HAP-1 (cell line): Measurements from ENCODE around the gene LCNL1.

Source experiments
- DNase-seq, 2 experiments: peaks; one replicate each; pipeline ENCODE4 v3.0.0-alpha.2; 2016 to 2020; ENCODE audit warnings: low spot score in 2 of 2
- H3K27me3 ChIP-seq: fragments of 250-450 bp; sonication (Bioruptor Pico); 2 replicates; pipeline ENCODE4 v1.5.1; 2020; ENCODE audit warnings: low read depth, mild to moderate bottlenecking, moderate library complexity
- H3K36me3 ChIP-seq: fragments of 250-450 bp; sonication (Bioruptor Pico); replicated peaks from 2 replicates; pipeline ENCODE4 v1.5.1; 2020; ENCODE audit warnings: mild to moderate bottlenecking
- H3K4me1 ChIP-seq: fragments of 250-450 bp; sonication (Bioruptor Pico); 2 replicates; pipeline ENCODE4 v1.5.1; 2020; ENCODE audit warnings: mild to moderate bottlenecking
- H3K4me3 ChIP-seq: fragments of 250-450 bp; sonication (Bioruptor Pico); 2 replicates; pipeline ENCODE4 v1.5.1; 2020; ENCODE audit warnings: mild to moderate bottlenecking, moderate library complexity
- H3K9me3 ChIP-seq: fragments of 250-450 bp; sonication (Bioruptor Pico); 2 replicates; pipeline ENCODE4 v1.5.1; 2020; ENCODE audit warnings: mild to moderate bottlenecking, moderate library complexity
- in situ Hi-C: fragments of 300-500 bp; cut with MboI; formaldehyde crosslinking; loops from 3 replicates; pipeline ENCODE4 v1.14.3; 2020; ENCODE audit warnings: low sequenced_read_pairs, inconsistent platforms, mixed read lengths

LCNL1 gene

GRCh38 chr9:136951541-136952320 lies 31.1 kb upstream of the LCNL1 start, which contains the start of gene LCN12:
Gene LCN12 (plus strand): TSS chr9:136952273. CDS start chr9:136952328, 55 bp downstream.
- H3K4me3 ChIP-seq, result no peak within 1 kb of the TSS
- no peaks in the 10 kb centered on the region; the same call in 1 of the 2 replicates for H3K9me3 ChIP-seq
- in situ Hi-C loops, result no loop called here
- peaks cover 22% of the 10 kb centered on the region for H3K4me1 ChIP-seq
- H3K27me3 ChIP-seq, result no peaks in the 10 kb centered on the region
- no peak for DNase-seq
- H3K36me3 ChIP-seq, result no peaks in the 10 kb centered on the region

GRCh38 chr9:136952321-136952850 lies 30.4 kb upstream of the LCNL1 start:
- DNase-seq, result no peak
- Histone ChIP-seq H3K4me3 (no peak overlapping the region), H3K36me3 (no peaks in the 10 kb centered on the region), H3K27me3 (no peaks in the 10 kb centered on the region), H3K9me3 (no peaks in the 10 kb centered on the region; the same call in 1 of the 2 replicates), H3K4me1 (peaks cover 22% of the 10 kb centered on the region)
- in situ Hi-C loops, result no loop called here

GRCh38 chr9:136952876-136953770 lies 29.7 kb upstream of the LCNL1 start:
- H3K4me1 ChIP-seq, result peaks cover 17% of the 10 kb centered on the region
- H3K36me3 ChIP-seq, result no peaks in the 10 kb centered on the region
- no peak overlapping the region for H3K4me3 ChIP-seq
- no peaks in the 10 kb centered on the region for H3K27me3 ChIP-seq
- H3K9me3 ChIP-seq, result no peaks in the 10 kb centered on the region; the same call in 1 of the 2 replicates
- no peak for DNase-seq
- in situ Hi-C loops, result no loop called here

- no peaks in the 10 kb centered on the region for H3K27me3 ChIP-seq
- DNase-seq, result no peak
- no peaks in the 10 kb centered on the region for H3K36me3 ChIP-seq
- H3K4me3 ChIP-seq, result no peak overlapping the region
- in situ Hi-C loops, result no loop called here
- peaks cover 10% of the 10 kb centered on the region for H3K4me1 ChIP-seq
- no peaks in the 10 kb centered on the region; the same call in 1 of the 2 replicates for H3K9me3 ChIP-seq
Measured at GRCh38 chr9:136953771-136954269, 29.0 kb upstream of the LCNL1 start.

- Histone ChIP-seq H3K27me3 (no peaks in the 10 kb centered on the region), H3K4me1 (peaks cover 6% of the 10 kb centered on the region), H3K4me3 (no peak overlapping the region), H3K36me3 (no peaks in the 10 kb centered on the region), H3K9me3 (no peaks in the 10 kb centered on the region; the same call in 1 of the 2 replicates)
- DNase-seq, result no peak
- in situ Hi-C loops, result no loop called here
Measured at GRCh38 chr9:136954270-136955083, 28.3 kb upstream of the LCNL1 start.

GRCh38 chr9:136955202-136955942 lies 27.4 kb upstream of the LCNL1 start:
- in situ Hi-C loops, result no loop called here
- Histone ChIP-seq H3K9me3 (no peaks in the 10 kb centered on the region; the same call in 1 of the 2 replicates), H3K36me3 (no peaks in the 10 kb centered on the region), H3K4me3 (no peak overlapping the region), H3K27me3 (no peaks in the 10 kb centered on the region), H3K4me1 (peaks cover 3% of the 10 kb centered on the region)
- no peak for DNase-seq

GRCh38 chr9:136955943-136956335 lies 26.9 kb upstream of the LCNL1 start:
- in situ Hi-C loops, result no loop called here
- Histone ChIP-seq H3K4me3 (no peak overlapping the region), H3K4me1 (no peaks in the 10 kb centered on the region), H3K27me3 (no peaks in the 10 kb centered on the region), H3K9me3 (no peaks in the 10 kb centered on the region; the same call in 1 of the 2 replicates), H3K36me3 (no peaks in the 10 kb centered on the region)
- no peak for DNase-seq

GRCh38 chr9:136956604-136957003 lies 26.2 kb upstream of the LCNL1 start:
- DNase-seq, result no peak
- in situ Hi-C loops, result no loop called here
- no peaks in the 10 kb centered on the region; the same call in 1 of the 2 replicates for H3K9me3 ChIP-seq

GRCh38 chr9:136957461-136957860 lies 25.3 kb upstream of the LCNL1 start:
- in situ Hi-C loops, result no loop called here
- no peaks in the 10 kb centered on the region for H3K27me3 ChIP-seq
- no peak for DNase-seq
- no peaks in the 10 kb centered on the region for H3K4me1 ChIP-seq
- no peaks in the 10 kb centered on the region for H3K36me3 ChIP-seq
- H3K4me3 ChIP-seq, result no peak overlapping the region
- no peaks in the 10 kb centered on the region; the same call in 1 of the 2 replicates for H3K9me3 ChIP-seq

More at GRCh38 chr9:136956604-136957003, 26.2 kb upstream of the LCNL1 start:
- Histone ChIP-seq H3K4me3 (no peak overlapping the region), H3K27me3 (no peaks in the 10 kb centered on the region), H3K4me1 (no peaks in the 10 kb centered on the region), H3K36me3 (no peaks in the 10 kb centered on the region)

- Histone ChIP-seq H3K4me3 (no peak overlapping the region), H3K9me3 (no peaks in the 10 kb centered on the region; the same call in 1 of the 2 replicates), H3K27me3 (no peaks in the 10 kb centered on the region), H3K4me1 (no peaks in the 10 kb centered on the region), H3K36me3 (no peaks in the 10 kb centered on the region)
- DNase-seq, result no peak
- in situ Hi-C loops, result no loop called here
Measured at GRCh38 chr9:136957901-136958300, 24.9 kb upstream of the LCNL1 start.

GRCh38 chr9:136958473-136958872 lies 24.3 kb upstream of the LCNL1 start:
- no peak for DNase-seq
- in situ Hi-C loops, result no loop called here
- no peaks in the 10 kb centered on the region for H3K27me3 ChIP-seq
- H3K4me1 ChIP-seq, result no peaks in the 10 kb centered on the region
- H3K36me3 ChIP-seq, result no peaks in the 10 kb centered on the region
- no peaks in the 10 kb centered on the region; the same call in 1 of the 2 replicates for H3K9me3 ChIP-seq
- H3K4me3 ChIP-seq, result no peak overlapping the region
